Coronary artery (tissue), 2 donors: ENCODE measurements around the gene GJD3.
A peak's percentile ranks its signal among the peaks of the same experiment; 100 is the strongest.

Experiments used
- DNase-seq: peaks from one replicate; pipeline ENCODE4 v3.0.0-alpha.2; 2017; ENCODE audit warnings: low spot score
- H3K27ac ChIP-seq, 2 donors: fragments of 200-600 bp; sonication (generic); one replicate each; pipeline ENCODE4 v1.5.1; 2016 to 2019
- H3K4me3 ChIP-seq: fragments of 200-600 bp; sonication (generic); 2 replicates; pipeline ENCODE4 v1.5.1; 2016; ENCODE audit warnings: mild to moderate bottlenecking, moderate library complexity
- TF ChIP-seq, protein P1 (sequence below): fragments of 200-600 bp; sonication (generic); IDR thresholded peaks from one replicate; pipeline ENCODE4 v1.5.1; 2019; ENCODE audit warnings: antibody characterized with exemption

GJD3 gene

DNA sequence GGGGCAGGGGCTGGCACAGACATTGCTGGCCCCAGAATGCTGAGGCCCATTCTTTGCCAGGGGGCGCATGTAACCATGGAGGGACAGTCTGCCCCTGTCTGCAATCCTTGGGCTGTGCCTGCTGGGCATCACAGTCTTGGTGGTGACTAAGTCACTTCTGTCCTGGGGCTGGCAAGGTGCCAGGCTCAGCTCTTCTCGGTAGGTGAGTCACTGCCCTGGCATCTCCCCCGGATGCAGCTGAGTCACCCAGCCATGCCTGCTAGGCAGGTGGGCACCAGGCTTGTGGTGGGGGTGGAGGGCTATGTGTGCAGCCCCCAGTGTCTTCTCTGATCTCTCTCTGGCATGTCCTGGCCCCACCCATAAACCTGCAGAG is 50.0 kb downstream of the GJD3 start:
- H3K4me3 ChIP-seq = no peak overlapping the region
- peak; percentile 96 for DNase-seq
- H3K27ac ChIP-seq = peak overlapping the region; percentile 81 to 92
- TF ChIP-seq, protein P1, sequence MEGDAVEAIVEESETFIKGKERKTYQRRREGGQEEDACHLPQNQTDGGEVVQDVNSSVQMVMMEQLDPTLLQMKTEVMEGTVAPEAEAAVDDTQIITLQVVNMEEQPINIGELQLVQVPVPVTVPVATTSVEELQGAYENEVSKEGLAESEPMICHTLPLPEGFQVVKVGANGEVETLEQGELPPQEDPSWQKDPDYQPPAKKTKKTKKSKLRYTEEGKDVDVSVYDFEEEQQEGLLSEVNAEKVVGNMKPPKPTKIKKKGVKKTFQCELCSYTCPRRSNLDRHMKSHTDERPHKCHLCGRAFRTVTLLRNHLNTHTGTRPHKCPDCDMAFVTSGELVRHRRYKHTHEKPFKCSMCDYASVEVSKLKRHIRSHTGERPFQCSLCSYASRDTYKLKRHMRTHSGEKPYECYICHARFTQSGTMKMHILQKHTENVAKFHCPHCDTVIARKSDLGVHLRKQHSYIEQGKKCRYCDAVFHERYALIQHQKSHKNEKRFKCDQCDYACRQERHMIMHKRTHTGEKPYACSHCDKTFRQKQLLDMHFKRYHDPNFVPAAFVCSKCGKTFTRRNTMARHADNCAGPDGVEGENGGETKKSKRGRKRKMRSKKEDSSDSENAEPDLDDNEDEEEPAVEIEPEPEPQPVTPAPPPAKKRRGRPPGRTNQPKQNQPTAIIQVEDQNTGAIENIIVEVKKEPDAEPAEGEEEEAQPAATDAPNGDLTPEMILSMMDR = no peak

DNA sequence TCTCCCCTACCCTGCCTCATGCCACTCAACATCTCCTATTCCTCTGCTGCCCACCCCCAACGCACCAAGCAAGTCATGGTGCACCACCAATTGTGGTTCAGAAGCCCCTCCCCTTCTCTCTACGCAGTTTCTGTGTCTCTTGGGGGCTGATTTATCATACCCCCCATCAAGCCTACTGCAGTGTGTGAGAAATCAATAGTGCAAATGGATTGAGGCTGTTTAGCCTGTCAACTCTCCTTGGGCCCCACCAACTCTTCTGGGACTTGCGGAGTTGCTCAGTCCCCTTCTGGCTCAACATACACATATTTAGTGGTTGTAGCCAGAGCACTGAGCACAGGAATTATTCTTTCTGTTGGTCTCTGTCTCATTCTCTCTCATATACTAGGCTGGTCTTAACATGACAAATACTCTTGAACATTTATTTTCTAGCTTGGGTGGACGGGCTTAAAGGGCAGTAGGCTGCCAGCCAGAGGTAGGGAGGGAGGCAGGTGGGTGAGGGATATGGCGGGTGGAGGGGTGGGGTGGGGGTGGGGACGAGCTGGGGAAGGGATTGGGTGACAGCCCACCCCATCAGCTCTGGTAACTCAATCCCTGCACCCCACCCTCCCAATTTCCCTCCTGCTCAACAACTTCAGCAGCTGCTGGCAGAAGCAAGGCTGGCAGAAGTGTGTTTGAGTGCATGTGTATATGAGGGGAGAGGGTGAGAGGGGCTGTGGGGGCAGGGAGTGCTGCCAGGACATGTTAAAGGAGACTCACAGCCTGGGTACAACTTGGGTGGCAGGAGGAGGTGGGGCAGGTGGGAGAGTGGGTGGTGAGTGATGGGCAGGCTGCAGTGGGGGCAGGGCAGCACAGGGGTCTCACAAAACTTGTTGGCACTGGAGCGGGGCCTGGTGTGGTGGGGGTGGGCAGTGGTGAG is 50.6 kb downstream of the GJD3 start:
- Histone ChIP-seq H3K4me3 (no peak overlapping the region), H3K27ac (peak overlapping the region; percentile 81 to 92)
- DNase-seq = no peak
- TF ChIP-seq, protein P1 = no peak
